Heart left ventricle (tissue), 13 donors: ENCODE data around the gene NWD2.

Experiments used
- POLR2A ChIP-seq, 2 donors: fragments of 450-650 bp; IDR thresholded peaks; one replicate each; pipeline ENCODE4 v1.6.1; 2017; ENCODE audit warnings: antibody characterized with exemption in 2 of 2, mild to moderate bottlenecking in 2 of 2, moderate library complexity in 2 of 2
- TF ChIP-seq, protein P1 (sequence below), 12 donors: fragments of 200-600 bp; sonication (generic) in 4 of 12; IDR thresholded peaks; one replicate each; pipeline versions ENCODE4 v1.5.0 to v1.8.0; 2018 to 2022; ENCODE audit warnings: antibody characterized with exemption in 12 of 12, mild to moderate bottlenecking in 5 of 12
- donor health status: ischemic (EF 13 %, LVEDD 7.1; RV severe dilation, severe dysfunction).
- donor health status: DM: no; HTN: yes; CAD: no.
- donor health status: DM: no; HTN: no; CAD: no.
- donor health status: ischemic (EF 25% LVEDD 6.9; RV normal size, moderate dysfunction).
- donor health status: ischemic (EF 25% LVEDD 5.7; RV mildly dilated, moderate dysfunction).
- donor health status: ischemic (EF 35%, LVEDD 5.7; RV mildly dilated, moderate dysfunction).
- donor health status: nonischemic (EF 11% LVEDD 7.7; RV severe dilation, severe dysfunction).
- donor health status: DM: yes; HTN: yes; CAD: no.
- donor health status: PGD.
- donor health status: ischemic (EF 29% LVEDD 5.4; RV normal size, mild dysfunction).
- donor health status: nonischemic (EF 23%, LVEDD 6.1; RV moderate dilation, normal function).

DNA sequence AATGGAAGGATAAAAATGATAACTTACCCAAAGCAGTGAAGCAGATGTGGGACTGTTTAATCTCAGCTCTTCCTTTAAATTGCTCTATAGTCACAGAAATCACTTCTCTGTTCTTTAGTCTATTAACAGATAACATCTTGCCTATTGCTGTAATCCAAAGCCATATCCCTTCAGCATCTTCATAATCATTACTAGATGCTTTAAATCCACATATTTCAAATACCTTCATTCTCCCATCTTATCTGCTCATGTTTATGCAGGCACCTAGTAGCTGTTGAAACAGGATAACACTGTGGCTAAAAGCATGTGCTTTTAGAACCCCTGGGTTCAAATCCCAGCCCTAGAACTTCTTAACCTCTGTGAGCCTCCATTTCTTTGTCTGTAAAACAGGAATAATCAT lies 231.7 kb downstream of the NWD2 start:
- TF ChIP-seq, protein P1, sequence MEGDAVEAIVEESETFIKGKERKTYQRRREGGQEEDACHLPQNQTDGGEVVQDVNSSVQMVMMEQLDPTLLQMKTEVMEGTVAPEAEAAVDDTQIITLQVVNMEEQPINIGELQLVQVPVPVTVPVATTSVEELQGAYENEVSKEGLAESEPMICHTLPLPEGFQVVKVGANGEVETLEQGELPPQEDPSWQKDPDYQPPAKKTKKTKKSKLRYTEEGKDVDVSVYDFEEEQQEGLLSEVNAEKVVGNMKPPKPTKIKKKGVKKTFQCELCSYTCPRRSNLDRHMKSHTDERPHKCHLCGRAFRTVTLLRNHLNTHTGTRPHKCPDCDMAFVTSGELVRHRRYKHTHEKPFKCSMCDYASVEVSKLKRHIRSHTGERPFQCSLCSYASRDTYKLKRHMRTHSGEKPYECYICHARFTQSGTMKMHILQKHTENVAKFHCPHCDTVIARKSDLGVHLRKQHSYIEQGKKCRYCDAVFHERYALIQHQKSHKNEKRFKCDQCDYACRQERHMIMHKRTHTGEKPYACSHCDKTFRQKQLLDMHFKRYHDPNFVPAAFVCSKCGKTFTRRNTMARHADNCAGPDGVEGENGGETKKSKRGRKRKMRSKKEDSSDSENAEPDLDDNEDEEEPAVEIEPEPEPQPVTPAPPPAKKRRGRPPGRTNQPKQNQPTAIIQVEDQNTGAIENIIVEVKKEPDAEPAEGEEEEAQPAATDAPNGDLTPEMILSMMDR (IDR thresholded peaks at IDR 0.05): no peak
- no peak for TF ChIP-seq POLR2A (IDR thresholded peaks at IDR 0.05)
